ENCODE results near the gene TFF1. TPM values are rescaled to one million over a fixed set of nuclear protein-coding genes. Genes with fewer than 3 reads are reported as not detected.

The TFF1 gene
- polyA plus RNA-seq, 1 donor from 2014 or later, result not detected

GRCh38 chr21:42331660-42332059 is 34.7 kb downstream of the TFF1 start:
- no peaks in the 10 kb centered on the region for H3K9me2 ChIP-seq (ENCODE audit: insufficient read depth, low read length)
- no peaks in the 10 kb centered on the region for H3K36me3 ChIP-seq (ENCODE audit: insufficient read depth, low read length)
- H3K4me3 ChIP-seq (ENCODE audit: low read length), result no peak overlapping the region
- no peak overlapping the region for H3K4me2 ChIP-seq (ENCODE audit: low read length)
- H3K27ac ChIP-seq (ENCODE audit: low read length), result no peak overlapping the region
- H4K20me1 ChIP-seq (ENCODE audit: insufficient read depth), result no peaks in the 10 kb centered on the region
- H2AFZ ChIP-seq (ENCODE audit: low read depth, low read length), result no peak overlapping the region
- no peak overlapping the region for H3K9ac ChIP-seq (ENCODE audit: low read length)
- H3F3A ChIP-seq (ENCODE audit: insufficient read depth, low read length, poor library complexity, severe bottlenecking), result no peaks in the 10 kb centered on the region
- H3K79me2 ChIP-seq (replicated peaks; ENCODE audit: insufficient read depth, low read length), result no peaks in the 10 kb centered on the region
- H3K9me3 ChIP-seq (ENCODE audit: low read length), result peaks cover 6% of the 10 kb centered on the region
- TF ChIP-seq TAF1 (IDR thresholded peaks at IDR 0.05; ENCODE audit: low read depth), result no peak
- no peak for TF ChIP-seq RAD21 (conservative IDR thresholded peaks at IDR 0.05)
- TF ChIP-seq MXI1 (conservative IDR thresholded peaks at IDR 0.05; ENCODE audit: poor library complexity, severe bottlenecking), result no peak
- TF ChIP-seq REST (IDR thresholded peaks at IDR 0.05; ENCODE audit: borderline replicate concordance), result no peak
- no peak for TF ChIP-seq CTCF (IDR thresholded peaks at IDR 0.05; ENCODE audit: poor library complexity, severe bottlenecking)
- TF ChIP-seq EP300 (conservative IDR thresholded peaks at IDR 0.05; ENCODE audit: poor library complexity, severe bottlenecking), result no peak
- H3K27me3 ChIP-seq (ENCODE audit: insufficient read depth, low read depth, low read length), result no peaks in the 10 kb centered on the region

GRCh38 chr21:42330380-42331371 is 35.7 kb downstream of the TFF1 start:
- Histone ChIP-seq H3K9me2 (ENCODE audit: insufficient read depth, low read length) (no peaks in the 10 kb centered on the region), H3F3A (ENCODE audit: insufficient read depth, low read length, poor library complexity, severe bottlenecking) (no peaks in the 10 kb centered on the region), H3K4me2 (ENCODE audit: low read length) (no peak overlapping the region), H3K27ac (ENCODE audit: low read length) (no peak overlapping the region), H4K20me1 (ENCODE audit: insufficient read depth) (no peaks in the 10 kb centered on the region), H2AFZ (ENCODE audit: low read depth, low read length) (no peak overlapping the region), H3K36me3 (ENCODE audit: insufficient read depth, low read length) (no peaks in the 10 kb centered on the region), H3K9ac (ENCODE audit: low read length) (no peak overlapping the region), H3K27me3 (ENCODE audit: insufficient read depth, low read depth, low read length) (no peaks in the 10 kb centered on the region), H3K9me3 (ENCODE audit: low read length) (peaks cover 6% of the 10 kb centered on the region), H3K4me3 (ENCODE audit: low read length) (no peak overlapping the region), H3K79me2 (replicated peaks; ENCODE audit: insufficient read depth, low read length) (no peaks in the 10 kb centered on the region)
- TF ChIP-seq POLR2AphosphoS5 (IDR thresholded peaks at IDR 0.05) (no peak), CTCF (IDR thresholded peaks at IDR 0.05; ENCODE audit: poor library complexity, severe bottlenecking) (no peak), EZH2 (IDR thresholded peaks at IDR 0.05; ENCODE audit: borderline replicate concordance, insufficient read depth, low read length, poor library complexity, severe bottlenecking) (no peak)

Measured in neural cell (in vitro differentiated cells).